Amygdala (tissue), 56 donors: ENCODE results near the gene HEXD.
"Not testable (repeated sequence)": the region's sequence is repeated elsewhere in the genome, so short reads cannot be mapped to it uniquely, and the experiment has no call there.

Experiments used
- DNase-seq, 56 donors: peaks; one replicate each; lab custom pipeline; 2025; lab: John Stamatoyannopoulos, UW

HEXD gene

GRCh38 chr17:82418001-82418986 lies at the start of gene HEXD, which contains the start of gene OGFOD3:
Gene HEXD (plus strand): TSS chr17:82418347. CDS start chr17:82419800, 1,453 bp downstream.
Gene OGFOD3 (minus strand): TSS chr17:82418586. CDS start chr17:82418485, 101 bp downstream.
- peak in 53 of 56 donors; percentile 19 to 98 (median 81) for DNase-seq

DNA sequence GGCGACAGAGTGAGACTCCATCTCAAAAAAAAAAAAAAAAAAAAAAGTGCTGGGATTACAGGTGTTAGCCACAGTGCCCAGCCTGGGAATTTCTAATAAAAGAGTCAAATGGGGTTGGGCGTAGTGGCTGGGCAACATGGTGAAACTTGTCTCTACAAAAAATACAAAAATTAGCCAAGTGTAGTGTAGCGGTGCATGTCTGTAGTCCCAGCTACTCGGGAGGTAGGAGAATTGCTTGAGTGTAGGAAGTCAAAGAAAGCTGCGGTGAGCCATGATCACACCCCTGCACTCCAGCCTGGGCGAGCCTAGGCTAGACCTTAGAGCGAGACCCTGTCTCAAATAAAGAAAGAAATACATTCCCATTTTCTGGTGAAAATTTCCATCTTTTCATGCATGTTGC lies 48.9 kb upstream of the HEXD start:
- DNase-seq, result no peak

DNA sequence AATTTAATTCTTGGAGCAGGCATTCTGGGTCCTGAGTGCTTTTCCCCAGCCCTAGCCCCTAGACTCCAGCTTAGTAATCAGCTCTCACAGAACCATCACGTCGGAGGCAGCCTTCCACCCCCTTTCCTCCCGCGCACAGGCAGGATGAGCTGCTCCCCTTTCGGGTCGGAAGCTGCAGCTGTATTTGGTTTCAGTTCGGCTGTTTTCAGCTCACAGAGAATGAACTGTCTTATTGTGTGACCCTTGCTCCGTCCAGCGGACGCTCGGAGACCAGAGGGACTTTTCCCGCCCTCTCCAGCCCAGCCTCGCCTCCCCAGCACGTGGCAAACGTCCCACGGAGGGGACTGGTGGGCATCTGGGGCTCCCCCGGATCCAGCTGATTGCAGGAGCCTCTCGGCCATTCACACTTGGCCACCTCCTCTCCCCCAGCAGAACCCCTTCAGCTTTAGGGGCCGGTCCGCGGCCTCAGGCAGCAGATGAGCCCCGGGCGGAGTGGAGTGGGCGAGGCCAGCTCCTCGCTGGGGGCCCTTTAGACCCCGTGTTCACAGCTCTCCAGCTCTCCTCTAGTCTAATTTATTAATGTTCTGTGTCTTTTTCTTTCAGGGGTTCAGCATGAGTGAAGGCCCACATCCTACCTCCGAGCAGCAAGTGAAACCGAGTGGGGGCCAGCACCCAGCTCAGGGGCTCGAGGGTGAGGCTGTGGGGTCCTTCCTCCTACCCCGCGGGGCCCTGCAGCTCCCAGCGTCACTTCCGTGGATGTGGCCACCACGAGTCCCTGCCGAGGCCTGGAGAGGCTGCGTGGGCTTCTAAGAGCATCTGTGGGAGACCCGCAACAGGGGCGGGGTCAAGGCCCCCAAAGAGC lies 47.4 kb upstream of the HEXD start:
- no peak for DNase-seq

DNA sequence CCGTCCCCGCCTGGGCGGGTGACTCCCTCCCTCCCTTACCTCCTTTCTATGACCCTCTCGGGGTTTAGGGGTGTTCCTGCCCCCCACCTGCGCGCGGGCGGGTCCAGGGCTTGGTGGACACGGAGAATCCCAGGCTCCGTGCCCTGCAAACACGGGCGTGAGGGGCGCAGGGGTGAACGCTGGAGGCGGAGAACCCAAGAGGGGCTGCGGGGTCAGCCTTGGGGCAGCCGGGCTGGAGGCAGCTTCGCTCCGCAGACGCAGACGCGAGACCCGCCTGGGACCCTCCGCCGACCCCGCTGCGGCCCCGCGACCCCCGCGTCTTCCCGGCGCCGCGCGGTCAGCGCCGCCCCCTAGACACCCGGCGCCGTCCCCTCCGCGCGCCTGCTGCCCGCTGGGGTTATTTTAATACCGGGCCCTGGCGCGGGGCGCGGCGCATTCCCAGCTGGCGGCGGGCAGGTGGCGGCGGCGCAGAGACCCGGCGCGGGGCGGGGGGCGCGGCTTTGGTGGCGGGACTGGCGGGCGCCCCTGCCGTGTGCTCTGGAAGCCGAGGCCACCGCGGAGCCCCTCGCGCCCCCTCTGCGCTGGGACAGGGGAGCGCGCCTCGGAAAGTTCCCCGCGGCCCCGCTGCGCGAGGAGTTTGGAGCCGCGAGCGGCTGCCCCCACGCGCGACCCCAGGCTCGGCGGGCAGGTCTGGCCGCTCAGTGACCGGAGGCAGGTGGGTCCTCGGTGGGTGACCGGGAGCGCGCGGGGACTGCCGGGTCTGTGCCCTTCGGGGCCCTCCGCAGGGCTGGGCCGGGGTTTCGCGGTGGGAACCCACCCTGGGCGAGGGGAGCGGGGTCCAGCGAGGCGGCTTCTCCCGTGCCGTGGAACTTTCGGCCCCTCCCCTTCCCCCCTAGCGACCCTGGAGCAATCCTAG lies 46.6 kb upstream of the HEXD start, which contains the start of gene UTS2R:
Gene UTS2R (plus strand): TSS at position 433 of the 916 bp plus-strand sequence. CDS start 2,560 bp downstream, outside the sequence.
- DNase-seq, result no peak

DNA sequence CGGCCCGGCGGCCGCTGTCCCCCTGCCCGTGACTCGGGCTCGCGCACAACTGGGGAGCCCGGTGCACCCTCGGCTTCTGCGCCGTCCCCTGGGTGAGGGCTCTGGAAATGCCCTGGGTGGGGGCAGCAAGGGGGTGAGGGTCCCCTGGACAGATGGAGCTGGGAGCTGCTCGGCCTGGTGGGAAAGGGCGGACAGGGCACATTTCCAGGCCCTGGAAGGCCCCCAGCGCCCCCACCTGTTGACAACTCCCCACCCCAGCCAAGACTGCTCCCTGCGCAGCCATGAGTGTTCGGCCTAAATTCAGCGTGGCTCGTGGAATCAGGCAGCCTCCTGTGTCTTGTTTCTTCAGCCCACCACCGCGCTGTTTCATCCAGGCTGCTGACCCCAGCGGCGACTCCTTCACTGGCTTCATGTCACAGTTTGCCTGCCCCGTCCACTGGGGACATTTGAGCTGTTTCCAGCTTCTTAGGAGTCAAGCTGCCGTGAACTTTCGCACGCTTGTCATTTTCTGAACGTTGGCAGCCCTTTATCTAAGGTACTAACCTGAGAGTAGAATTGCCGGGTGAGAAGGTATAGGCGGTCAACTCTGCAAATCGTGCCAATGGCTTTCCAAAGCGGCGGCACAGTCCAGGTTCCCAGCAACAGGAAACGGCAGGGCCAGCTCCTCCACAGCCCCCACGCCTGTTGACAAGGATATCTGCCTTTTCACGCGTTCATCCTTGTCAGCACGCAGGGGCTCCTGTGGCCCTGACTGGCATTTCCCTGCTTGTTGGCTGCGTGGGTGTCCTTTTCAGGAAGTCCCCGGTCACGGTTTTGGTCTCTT lies 45.7 kb upstream of the HEXD start:
- DNase-seq, result no peak

- DNase-seq, result not testable (repeated sequence)
Observed at GRCh38 chr17:82373072-82373452, 45.1 kb upstream of the HEXD start.

GRCh38 chr17:82373731-82374625 lies 44.2 kb upstream of the HEXD start:
- no peak for DNase-seq

DNA sequence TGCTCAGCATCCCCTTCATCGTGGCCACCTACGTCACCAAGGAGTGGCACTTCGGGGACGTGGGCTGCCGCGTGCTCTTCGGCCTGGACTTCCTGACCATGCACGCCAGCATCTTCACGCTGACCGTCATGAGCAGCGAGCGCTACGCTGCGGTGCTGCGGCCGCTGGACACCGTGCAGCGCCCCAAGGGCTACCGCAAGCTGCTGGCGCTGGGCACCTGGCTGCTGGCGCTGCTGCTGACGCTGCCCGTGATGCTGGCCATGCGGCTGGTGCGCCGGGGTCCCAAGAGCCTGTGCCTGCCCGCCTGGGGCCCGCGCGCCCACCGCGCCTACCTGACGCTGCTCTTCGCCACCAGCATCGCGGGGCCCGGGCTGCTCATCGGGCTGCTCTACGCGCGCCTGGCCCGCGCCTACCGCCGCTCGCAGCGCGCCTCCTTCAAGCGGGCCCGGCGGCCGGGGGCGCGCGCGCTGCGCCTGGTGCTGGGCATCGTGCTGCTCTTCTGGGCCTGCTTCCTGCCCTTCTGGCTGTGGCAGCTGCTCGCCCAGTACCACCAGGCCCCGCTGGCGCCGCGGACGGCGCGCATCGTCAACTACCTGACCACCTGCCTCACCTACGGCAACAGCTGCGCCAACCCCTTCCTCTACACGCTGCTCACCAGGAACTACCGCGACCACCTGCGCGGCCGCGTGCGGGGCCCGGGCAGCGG lies 43.4 kb upstream of the HEXD start:
- no peak for DNase-seq

DNA sequence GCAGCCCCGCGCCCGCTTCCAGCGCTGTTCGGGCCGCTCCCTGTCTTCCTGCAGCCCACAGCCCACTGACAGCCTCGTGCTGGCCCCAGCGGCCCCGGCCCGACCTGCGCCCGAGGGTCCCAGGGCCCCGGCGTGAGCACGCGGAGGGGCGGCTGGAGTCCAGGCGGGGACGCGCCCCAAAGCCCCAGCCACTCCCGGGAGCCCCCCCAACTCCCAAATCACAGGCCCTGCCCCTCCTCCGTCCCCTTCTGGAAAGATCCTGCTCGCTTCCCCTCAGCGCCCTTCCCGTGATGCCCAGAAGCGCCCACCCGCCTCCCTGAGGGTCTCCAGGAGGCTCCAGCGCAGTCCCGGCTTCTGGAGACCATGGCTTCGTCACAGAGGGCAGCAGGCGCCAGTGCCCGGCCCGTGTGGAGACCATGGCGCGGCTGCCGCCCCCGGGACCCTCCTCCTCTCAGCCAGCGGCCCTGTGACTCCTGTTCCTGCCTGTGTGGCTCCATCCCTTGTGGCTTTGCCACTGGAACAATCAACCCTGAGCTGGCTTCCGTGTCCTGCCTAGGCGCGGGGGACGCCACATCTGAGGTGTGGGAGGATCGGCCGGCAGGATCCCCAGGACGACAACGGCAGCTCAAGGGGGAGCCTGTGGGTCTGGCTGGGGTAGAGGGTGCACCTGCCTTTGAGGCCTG lies 42.6 kb upstream of the HEXD start:
- no peak for DNase-seq

GRCh38 chr17:82376042-82376730 lies 42.0 kb upstream of the HEXD start:
- DNase-seq, result no peak

- DNase-seq, result not testable (repeated sequence)
Observed at GRCh38 chr17:82377294-82377693, 40.9 kb upstream of the HEXD start.

- DNase-seq, result no peak
Observed at GRCh38 chr17:82377924-82378740, 40.0 kb upstream of the HEXD start.

DNA sequence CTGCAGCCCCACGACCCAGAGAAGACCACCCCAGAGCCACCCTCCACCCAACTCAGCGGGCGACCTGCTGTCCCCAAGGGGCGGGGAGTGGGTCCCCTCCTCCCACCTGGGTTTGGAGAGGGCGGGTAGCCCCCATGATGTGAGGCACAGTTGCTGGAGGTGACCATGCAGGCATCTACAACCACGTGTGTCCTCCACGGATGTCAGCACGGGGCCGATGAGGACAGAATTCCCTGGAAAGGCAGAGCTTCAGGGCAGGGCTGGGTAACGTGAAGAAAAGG lies 39.5 kb upstream of the HEXD start:
- DNase-seq, result no peak

- DNase-seq, result no peak
Observed at GRCh38 chr17:82380860-82381702, 37.1 kb upstream of the HEXD start.

- DNase-seq, result peak in 1 of 56 donors; percentile 35
Observed at GRCh38 chr17:82381703-82382009, 36.5 kb upstream of the HEXD start.
